H1 (cell line): ENCODE data around the gene CCDC192. TPM values are rescaled to one million over a fixed set of nuclear protein-coding genes. Genes with fewer than 3 reads are reported as not detected.

ENCODE experiments used
- ASH2L ChIP-seq: fragments of 200-600, 300-600 bp; sonication (generic); IDR thresholded peaks from one replicate; pipeline ENCODE4 v1.7.1; 2017; ENCODE audit warnings: low read length
- BCL11A ChIP-seq, 2 experiments: IDR thresholded peaks; one replicate each; pipeline ENCODE4 v1.6.1; 2011; ENCODE audit warnings: low read depth in 2 of 2, low read length in 2 of 2, mild to moderate bottlenecking in 2 of 2
- CTCF ChIP-seq, 3 experiments: IDR thresholded peaks; 1 replicate in 2 of 3; 2 replicates in 1 of 3; pipeline versions ENCODE4 v1.5.1 to v1.6.1; 2011; ENCODE audit warnings: low read length in 3 of 3, mild to moderate bottlenecking in 3 of 3, inconsistent platforms in 2 of 3, low read depth in 1 of 3, moderate library complexity in 1 of 3; ENCODE audit not compliant: insufficient read depth in 1 of 3; ENCODE audit errors: control extremely low read depth in 1 of 3
- MAFK ChIP-seq: IDR thresholded peaks from 2 replicates; pipeline ENCODE4 v1.6.1; 2012; ENCODE audit warnings: low read depth, mild to moderate bottlenecking, improper control_type of control experiment, low read length
- NRF1 ChIP-seq: IDR thresholded peaks from 2 replicates; pipeline ENCODE4 v1.6.1; 2011; ENCODE audit warnings: mild to moderate bottlenecking, low read depth, low read length, improper control_type of control experiment
- RBBP5 ChIP-seq: IDR thresholded peaks from 2 replicates; pipeline ENCODE4 v1.7.1; 2012; ENCODE audit warnings: low read depth, mild to moderate bottlenecking, inconsistent platforms, low read length, moderate library complexity, borderline replicate concordance
- RFX5 ChIP-seq: IDR thresholded peaks from 2 replicates; pipeline ENCODE4 v1.6.1; 2011; ENCODE audit warnings: low read depth, low read length, improper control_type of control experiment, borderline replicate concordance
- SIN3A ChIP-seq, 2 experiments: IDR thresholded peaks in 1 of 2; conservative IDR thresholded peaks in 1 of 2; 2 replicates each; pipeline ENCODE4 v1.6.1; 2011 to 2012; ENCODE audit warnings: low read length in 2 of 2, improper control_type of control experiment in 1 of 2, low read depth in 1 of 2, mild to moderate bottlenecking in 1 of 2
- USF2 ChIP-seq: IDR thresholded peaks from 2 replicates; pipeline ENCODE4 v1.6.1; 2011; ENCODE audit warnings: low read length, improper control_type of control experiment
- polyA plus RNA-seq, 7 experiments: library from polyadenylated mRNA; depleted of rRNA in 3 of 7; stranded (reverse) in 5 of 7; unstranded in 2 of 7; fragments of >200 nt in 5 of 7; fragments of 200-250 nt in 2 of 7; gene quantifications; 1 replicate in 5 of 7; 2 replicates in 1 of 7; 4 replicates in 1 of 7; pipeline versions ENCODE4 v1.2.1 to v1.2.3, GENCODE V29; 2011 to 2013; ENCODE audit warnings: missing spikeins in 2 of 7, mixed read lengths in 2 of 7
- total RNA-seq: library from RNA; stranded (reverse); fragmentation: NEBNext Ultra II Directional; extraction: Animal tissue kit (Norgen Biotek cat#: 25700); gene quantifications from 2 replicates; pipeline ENCODE4 v1.2.1, GENCODE V29; 2021

Gene CCDC192
- total and polyA plus RNA-seq, 2 of the 8 experiments (the other 6 are each of a cell fraction or from before 2014, with no cell fraction given), result 0.61 TPM; not detected in 1

GRCh38 chr5:127938746-127939145, 235.6 kb downstream of the CCDC192 start (continued):
- no peak for TF ChIP-seq USF2
- no peak for TF ChIP-seq CTCF (IDR thresholded peaks at IDR 0.05; ENCODE audit: control extremely low read depth in 1 of 3, insufficient read depth in 1 of 3, low read depth in 1 of 3, low read length in 3 of 3)
- TF ChIP-seq MAFK, result no peak
- no peak for TF ChIP-seq BCL11A (IDR thresholded peaks at IDR 0.05; ENCODE audit: low read depth in 2 of 2, low read length in 2 of 2)
- no peak for TF ChIP-seq NRF1
- TF ChIP-seq RBBP5, result no peak
- no peak for TF ChIP-seq SIN3A (conservative IDR thresholded peaks at IDR 0.05 in 1 of 2, IDR thresholded peaks at IDR 0.05 in 1 of 2; ENCODE audit: low read depth in 1 of 2, low read length in 2 of 2)
- TF ChIP-seq RFX5, result no peak
- TF ChIP-seq ASH2L, result no peak
